ENCODE measurements around the gene TLX2. TPM values are rescaled to one million over a fixed set of nuclear protein-coding genes. Genes with fewer than 3 reads are reported as not detected.

Gene TLX2
- total and polyA plus RNA-seq, 7 donors = not detected

GRCh38 chr2:74511104-74511989 lies 2.9 kb upstream of the TLX2 start:
- WGBS, 3 donors = 28 to 34% (median 29%) methylated on average over 11 of the region's 11 CpGs
- no peak for TF ChIP-seq CTCF (IDR thresholded peaks at IDR 0.05)
- no peak for DNase-seq
- Histone ChIP-seq H3K36me3 (ENCODE audit: insufficient read depth in 1 of 2, low read depth in 1 of 2) (peaks cover 0 to 3% of the 10 kb centered on the region in 2 donors), H3K27me3 (ENCODE audit: insufficient read depth in 3 of 3, low read length in 2 of 3) (peaks cover 0 to 78% (median 37%) of the 10 kb centered on the region in 3 donors), H3K27ac (no peak overlapping the region), H3K9me3 (no peaks in the 10 kb centered on the region), H3K4me1 (peaks cover 22% of the 10 kb centered on the region), H3K4me3 (no peak overlapping the region)
- ATAC-seq = no peak
- intact Hi-C loops (cut with DNase I) = no loop called here

- intact Hi-C loops (cut with DNase I) = no loop called here
- H3K4me3 ChIP-seq = no peak overlapping the region
- no peak for TF ChIP-seq CTCF (IDR thresholded peaks at IDR 0.05)
- ATAC-seq (no peak), DNase-seq (no peak)
- H3K27ac ChIP-seq = no peak overlapping the region
- no peaks in the 10 kb centered on the region for H3K36me3 ChIP-seq (ENCODE audit: insufficient read depth in 1 of 2, low read depth in 1 of 2)
- H3K9me3 ChIP-seq = no peaks in the 10 kb centered on the region
- peaks cover 21% of the 10 kb centered on the region for H3K4me1 ChIP-seq
- peaks cover 0 to 90% (median 43%) of the 10 kb centered on the region in 3 donors for H3K27me3 ChIP-seq (ENCODE audit: insufficient read depth in 3 of 3, low read length in 2 of 3)
- 7 to 13% (median 11%) methylated on average over 21 to 36 of the region's 36 CpGs for WGBS, 3 donors
Measured at GRCh38 chr2:74512744-74513604, 1.3 kb upstream of the TLX2 start.

GRCh38 chr2:74513605-74514367 lies 464 bp upstream of the TLX2 start:
- no peak for TF ChIP-seq CTCF (IDR thresholded peaks at IDR 0.05)
- intact Hi-C loops (cut with DNase I) = no loop called here
- no peak for DNase-seq
- peaks cover 17% of the 10 kb centered on the region for H3K4me1 ChIP-seq
- no peaks in the 10 kb centered on the region for H3K9me3 ChIP-seq
- H3K27ac ChIP-seq = no peak overlapping the region
- 6 to 9% (median 7%) methylated on average over 45 to 52 of the region's 52 CpGs for WGBS, 3 donors
- no peaks in the 10 kb centered on the region for H3K36me3 ChIP-seq (ENCODE audit: insufficient read depth in 1 of 2, low read depth in 1 of 2)
- no peak overlapping the region for H3K4me3 ChIP-seq
- ATAC-seq = no peak
- peaks cover 0 to 93% (median 41%) of the 10 kb centered on the region in 3 donors for H3K27me3 ChIP-seq (ENCODE audit: insufficient read depth in 3 of 3, low read length in 2 of 3)

- DNase-seq (no peak), ATAC-seq (peak in 2 of 4 donors; percentile 12 to 15)
- intact Hi-C loops (cut with DNase I) = no loop called here
- WGBS, 3 donors = 7 to 20% (median 12%) methylated on average over 46 to 60 of the region's 60 CpGs
- H3K27ac ChIP-seq = no peak overlapping the region
- H3K4me3 ChIP-seq = peak overlapping the region; percentile 65
- H3K36me3 ChIP-seq (ENCODE audit: insufficient read depth in 1 of 2, low read depth in 1 of 2) = no peaks in the 10 kb centered on the region
- peaks cover 0 to 98% (median 43%) of the 10 kb centered on the region in 3 donors for H3K27me3 ChIP-seq (ENCODE audit: insufficient read depth in 3 of 3, low read length in 2 of 3)
- no peaks in the 10 kb centered on the region for H3K9me3 ChIP-seq
- H3K4me1 ChIP-seq = peaks cover 17% of the 10 kb centered on the region
- no peak for TF ChIP-seq CTCF (IDR thresholded peaks at IDR 0.05)
Measured at GRCh38 chr2:74515271-74515980, 1.2 kb downstream of the TLX2 start.

Measured in psoas muscle (tissue), 8 donors.